HG02571 (cell line): Measurements from ENCODE around the gene AEBP2.
A peak's percentile ranks its signal among the peaks of the same experiment; 100 is the strongest.
"Not testable (repeated sequence)": the region's sequence is repeated elsewhere in the genome, so short reads cannot be mapped to it uniquely, and the experiment has no call there.

ENCODE experiments used
- ATAC-seq: cut with Tn5 transposase; IDR thresholded peaks from one replicate; pipeline ENCODE4 v1.9.1; 2021; ENCODE audit warnings: mild to moderate bottlenecking, moderate library complexity; ENCODE audit not compliant: unreplicated experiment

Gene AEBP2

GRCh38 chr12:19451196-19451595 is 11.9 kb downstream of the AEBP2 start:
- ATAC-seq: no peak

- no peak for ATAC-seq
These were observed 14.7 kb downstream of the AEBP2 start for GRCh38 chr12:19453961-19454360.

GRCh38 chr12:19454837-19455236 is 15.5 kb downstream of the AEBP2 start:
- no peak for ATAC-seq

DNA sequence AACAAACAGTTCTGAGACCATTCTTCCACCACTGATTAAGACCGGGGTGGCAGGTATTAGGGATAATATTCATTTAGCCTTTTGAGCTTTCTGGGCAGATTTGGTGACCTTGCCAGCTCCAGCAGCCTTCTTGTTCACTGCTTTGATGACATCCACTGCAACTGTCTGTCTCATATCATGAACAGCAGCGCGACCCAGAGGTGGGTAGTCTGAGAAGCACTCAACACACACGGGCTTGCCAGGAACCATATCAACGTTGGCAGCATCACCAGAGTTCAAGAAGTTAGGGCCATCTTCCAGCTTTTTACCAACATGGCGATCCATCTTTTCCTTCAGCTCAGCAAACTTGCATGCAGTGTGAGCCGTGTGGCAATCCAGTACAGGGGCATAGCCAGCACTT is 16.9 kb downstream of the AEBP2 start:
- no peak for ATAC-seq

GRCh38 chr12:19457561-19457960 is 18.3 kb downstream of the AEBP2 start:
- no peak for ATAC-seq

GRCh38 chr12:19458733-19459132 is 19.4 kb downstream of the AEBP2 start:
- no peak for ATAC-seq

- ATAC-seq: no peak
These were observed 22.7 kb downstream of the AEBP2 start for GRCh38 chr12:19461999-19462398.

DNA sequence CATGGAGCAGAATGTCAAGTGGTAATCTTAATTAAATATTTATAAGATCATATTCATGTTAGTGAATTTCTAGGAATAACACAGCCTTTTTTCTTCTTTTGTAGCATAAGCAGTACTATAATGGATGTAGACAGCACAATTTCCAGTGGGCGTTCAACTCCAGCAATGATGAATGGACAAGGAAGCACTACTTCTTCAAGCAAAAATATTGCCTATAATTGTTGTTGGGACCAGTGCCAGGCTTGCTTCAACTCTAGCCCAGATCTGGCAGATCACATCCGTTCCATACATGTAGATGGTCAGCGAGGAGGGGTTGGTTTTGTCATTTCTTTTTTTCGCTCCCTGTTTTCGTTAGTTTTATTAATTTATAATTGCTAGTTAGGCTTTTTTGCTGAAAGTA is 23.1 kb downstream of the AEBP2 start:
- ATAC-seq: no peak

- ATAC-seq: no peak
These were observed 24.9 kb downstream of the AEBP2 start for GRCh38 chr12:19464192-19464580.

DNA sequence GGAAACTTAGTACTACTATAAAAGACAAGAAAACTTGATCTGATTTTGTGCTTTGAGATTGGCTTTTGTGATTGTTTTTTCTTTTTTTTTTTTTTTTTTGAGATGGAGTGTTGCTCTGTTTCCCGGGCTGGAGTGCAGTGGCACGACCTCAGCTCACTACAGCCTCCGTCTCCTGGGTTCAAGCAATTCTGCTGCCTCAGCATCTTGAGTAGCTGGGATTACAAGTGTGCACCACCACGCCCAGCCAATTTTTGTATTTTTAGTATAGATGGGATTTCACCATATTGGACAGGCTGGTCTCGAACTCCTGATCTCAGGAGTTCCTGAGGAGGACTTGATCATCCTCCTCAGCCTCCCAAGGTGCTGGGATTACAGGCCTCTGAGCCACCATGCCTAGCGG is 26.4 kb downstream of the AEBP2 start:
- no peak for ATAC-seq

GRCh38 chr12:19474147-19474546 is 34.9 kb downstream of the AEBP2 start:
- ATAC-seq: no peak

DNA sequence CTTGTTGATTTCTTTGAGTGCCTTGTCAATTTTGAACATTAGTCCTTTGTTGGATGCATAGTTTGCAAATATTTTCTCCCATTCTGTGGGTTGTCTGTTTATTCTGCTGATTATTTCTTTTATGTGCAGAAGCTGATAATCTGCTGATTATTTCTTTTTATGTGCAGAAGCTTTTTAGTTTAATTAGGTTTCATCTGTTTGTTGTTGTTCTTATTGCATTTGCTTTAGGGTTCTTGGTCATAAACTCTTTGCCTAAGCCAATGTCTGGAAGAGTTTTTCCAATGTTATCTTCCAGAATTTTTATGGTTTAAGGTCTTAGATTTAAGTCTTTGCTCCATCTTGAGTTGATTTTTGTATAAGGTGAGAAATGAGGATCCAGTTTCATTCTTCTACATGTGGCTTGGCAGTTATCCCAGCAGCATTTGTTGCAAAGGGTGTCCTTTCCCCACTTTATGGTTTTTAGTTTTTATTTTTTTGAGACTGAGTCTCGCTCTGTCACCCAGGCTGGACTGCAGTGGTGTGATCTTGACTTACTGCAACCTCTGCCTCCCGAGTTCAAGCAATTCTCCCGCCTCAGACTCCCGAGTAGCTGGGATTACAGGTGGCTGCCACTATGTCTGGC is 36.7 kb downstream of the AEBP2 start:
- ATAC-seq: not testable (repeated sequence)

GRCh38 chr12:19477071-19477470 is 37.8 kb downstream of the AEBP2 start:
- no peak for ATAC-seq

DNA sequence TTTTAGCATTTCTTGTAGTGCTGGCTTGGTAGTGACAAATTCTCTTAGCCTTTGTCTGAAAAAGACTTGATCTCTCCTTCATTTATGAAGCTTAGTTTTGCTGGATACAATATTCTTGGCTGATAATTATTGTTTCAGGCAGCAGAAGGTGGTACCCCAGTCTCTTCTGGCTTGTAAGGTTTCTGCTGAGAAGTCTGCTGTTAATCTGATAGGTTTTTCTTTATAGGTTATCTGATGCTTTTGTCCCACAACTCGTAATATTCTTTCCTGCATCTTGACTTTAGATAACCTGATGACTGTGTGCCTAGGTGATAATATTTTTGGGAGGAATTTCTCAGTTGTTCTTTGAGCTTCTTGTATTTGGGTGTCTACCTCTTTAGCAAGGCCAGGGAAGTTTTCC is 41.2 kb downstream of the AEBP2 start:
- no peak for ATAC-seq

GRCh38 chr12:19482036-19482435 is 42.7 kb downstream of the AEBP2 start:
- no peak for ATAC-seq

- ATAC-seq: peak; percentile 89
These were observed 43.3 kb downstream of the AEBP2 start for GRCh38 chr12:19482551-19483109.

GRCh38 chr12:19483727-19484126 is 44.4 kb downstream of the AEBP2 start:
- no peak for ATAC-seq

DNA sequence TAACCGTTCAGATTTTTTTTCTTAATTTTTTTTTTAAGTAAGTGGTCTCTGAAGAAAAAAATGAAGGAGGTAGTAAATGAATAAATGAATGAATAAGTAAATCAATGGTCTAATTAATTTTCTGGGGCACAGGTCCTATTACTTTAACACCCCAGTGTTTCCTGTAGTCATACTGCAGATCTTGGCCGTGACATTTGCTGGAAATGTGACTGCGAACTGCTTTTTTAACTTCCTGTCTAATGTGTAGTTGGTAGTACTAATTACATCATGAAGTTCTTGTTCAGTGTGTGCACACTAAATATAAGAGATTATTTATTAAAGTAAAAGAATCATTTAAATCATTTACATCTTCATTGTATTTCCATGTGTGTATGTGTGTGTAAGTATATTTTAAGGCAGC is 45.4 kb downstream of the AEBP2 start:
- no peak for ATAC-seq

GRCh38 chr12:19485240-19485639 is 45.9 kb downstream of the AEBP2 start:
- ATAC-seq: no peak

- ATAC-seq: no peak
These were observed 49.9 kb downstream of the AEBP2 start for GRCh38 chr12:19489168-19489567.

DNA sequence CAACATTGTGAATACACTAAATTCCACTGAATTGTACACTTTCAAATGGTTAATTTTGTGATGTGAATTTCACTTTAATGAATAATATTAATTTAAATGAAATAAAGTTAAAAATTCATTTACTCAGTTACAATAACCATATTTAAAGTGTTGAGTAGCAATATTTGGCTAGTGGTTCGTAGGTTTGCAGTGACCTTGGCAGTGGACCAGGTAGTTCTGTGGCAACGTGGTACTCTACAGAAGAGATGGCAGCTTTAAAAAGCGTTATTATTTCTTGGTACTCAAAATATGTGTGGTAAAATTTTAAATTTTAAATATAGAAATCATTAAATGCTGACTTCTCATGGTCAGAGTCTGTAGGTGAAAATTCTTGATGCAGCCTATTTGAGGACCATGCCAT is 51.6 kb downstream of the AEBP2 start:
- no peak for ATAC-seq

- ATAC-seq: no peak
These were observed 52.6 kb downstream of the AEBP2 start for GRCh38 chr12:19491863-19492262.

DNA sequence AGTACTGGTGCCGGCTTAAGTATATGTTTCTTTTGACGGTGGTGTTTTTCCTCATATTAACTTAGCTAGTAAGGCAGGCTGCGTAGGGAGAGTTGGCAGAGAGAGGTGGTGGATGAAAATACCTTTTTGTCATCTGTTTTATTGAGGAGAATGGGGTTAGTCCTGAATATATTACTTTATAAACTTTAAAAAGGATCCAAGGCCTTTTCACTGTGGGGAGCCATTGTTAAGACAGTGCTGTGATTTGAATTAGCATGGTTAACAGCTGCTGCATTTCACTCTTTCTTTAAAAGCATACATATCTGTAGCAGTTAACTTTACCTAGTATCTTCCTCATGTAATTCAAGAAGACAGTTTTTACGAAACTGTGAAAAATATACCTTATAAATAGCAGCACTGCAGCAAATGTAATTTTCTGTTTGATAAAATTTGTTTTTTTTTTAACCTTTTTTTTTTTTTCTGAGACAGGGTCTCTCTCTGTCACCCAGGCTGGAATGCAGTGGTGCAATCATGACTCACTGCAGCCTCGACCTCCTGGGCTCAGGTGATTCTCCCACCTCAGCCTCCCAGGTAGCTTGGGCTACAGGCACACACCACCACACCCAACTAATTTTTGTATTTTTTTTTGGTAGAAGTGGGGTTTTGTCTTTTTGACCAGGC is 57.1 kb downstream of the AEBP2 start:
- ATAC-seq: no peak
